ENCODE results near the gene BRIX1. TPM values are rescaled to one million over a fixed set of nuclear protein-coding genes. Genes with fewer than 3 reads are reported as not detected.
"Not testable (repeated sequence)": the region's sequence is repeated elsewhere in the genome, so short reads cannot be mapped to it uniquely, and the experiment has no call there.

BRIX1 gene
- total RNA-seq, 1 donor from 2014 or later, result 40.0 TPM

GRCh38 chr5:34968258-34968657 lies 52.7 kb downstream of the BRIX1 start:
- DNase-seq, result no peak

GRCh38 chr5:34970552-34970951 lies 55.0 kb downstream of the BRIX1 start:
- no peak for DNase-seq

GRCh38 chr5:34971655-34972054 lies 56.1 kb downstream of the BRIX1 start:
- DNase-seq, result not testable (repeated sequence)

Other genes with a start within 250 kb of the BRIX1 start
- gene TTC23L, start 76.5 kb upstream of the BRIX1 start, total RNA-seq, result not detected
- gene RAD1, start 207 bp upstream of the BRIX1 start, total RNA-seq, result 24.3 TPM
- gene DNAJC21, start 13.8 kb downstream of the BRIX1 start, total RNA-seq, result 48.2 TPM
- not detected for gene AGXT2, start 132.2 kb downstream of the BRIX1 start, total RNA-seq